Mesendoderm (in vitro differentiated cells): ENCODE data around the gene GRIN1.

ENCODE experiments used
- DNase-seq: peaks from one replicate; pipeline ENCODE4 v3.0.0; 2013
- H2AK5ac ChIP-seq: 2 replicates; pipeline ENCODE4 v1.6.1; 2013; ENCODE audit warnings: low read length, inconsistent platforms
- H2BK120ac ChIP-seq: 2 replicates; pipeline ENCODE4 v1.6.1; 2013; ENCODE audit warnings: low read depth, mild to moderate bottlenecking, low read length, moderate library complexity, mixed read lengths
- H2BK15ac ChIP-seq: replicated peaks from 2 replicates; pipeline ENCODE4 v1.6.1; 2013; ENCODE audit warnings: low read depth, mild to moderate bottlenecking, moderate library complexity
- H2BK5ac ChIP-seq: 2 replicates; pipeline ENCODE4 v1.6.1; 2013; ENCODE audit warnings: low read length, inconsistent platforms
- H3K18ac ChIP-seq: 2 replicates; pipeline ENCODE4 v1.6.1; 2013; ENCODE audit warnings: mild to moderate bottlenecking, low read length, mixed read lengths
- H3K23ac ChIP-seq: one replicate; pipeline ENCODE4 v1.6.1; 2013; ENCODE audit warnings: low read length
- H3K27ac ChIP-seq: 2 replicates; pipeline ENCODE4 v1.5.1; 2013; ENCODE audit warnings: low read depth, mild to moderate bottlenecking, inconsistent platforms, low read length, moderate library complexity
- H3K27me3 ChIP-seq: 2 replicates; pipeline ENCODE4 v1.6.1; 2013; ENCODE audit warnings: low read length, control low read depth, mild to moderate bottlenecking, inconsistent platforms; ENCODE audit not compliant: insufficient read depth, poor library complexity
- H3K36me3 ChIP-seq: 2 replicates; pipeline ENCODE4 v1.6.1; 2013; ENCODE audit warnings: low read length, inconsistent platforms; ENCODE audit not compliant: control insufficient read depth, insufficient read depth
- H3K4ac ChIP-seq: one replicate; pipeline ENCODE4 v1.6.1; 2013; ENCODE audit warnings: low read depth, mild to moderate bottlenecking, low read length, moderate library complexity
- H3K4me1 ChIP-seq: 2 replicates; pipeline ENCODE4 v1.6.1; 2013; ENCODE audit warnings: low read depth, low read length, inconsistent platforms; ENCODE audit not compliant: control insufficient read depth
- H3K4me2 ChIP-seq: 2 replicates; pipeline ENCODE4 v1.6.1; 2013; ENCODE audit warnings: low read length
- H3K4me3 ChIP-seq: 2 replicates; pipeline ENCODE4 v1.5.1; 2013; ENCODE audit warnings: mild to moderate bottlenecking, low read length
- H3K56ac ChIP-seq: one replicate; pipeline ENCODE4 v1.6.1; 2013; ENCODE audit warnings: low read length
- H3K79me1 ChIP-seq: 2 replicates; pipeline ENCODE4 v1.6.1; 2013; ENCODE audit warnings: low read length, inconsistent platforms
- H3K79me2 ChIP-seq: 2 replicates; pipeline ENCODE4 v1.6.1; 2013; ENCODE audit warnings: mild to moderate bottlenecking, low read length; ENCODE audit not compliant: control insufficient read depth, insufficient read depth
- H3K9ac ChIP-seq: 2 replicates; pipeline ENCODE4 v1.6.1; 2013; ENCODE audit warnings: low read length, inconsistent platforms
- H4K5ac ChIP-seq: one replicate; pipeline ENCODE4 v1.6.1; 2013; ENCODE audit warnings: low read length
- H4K8ac ChIP-seq: one replicate; pipeline ENCODE4 v1.6.1; 2013; ENCODE audit warnings: low read depth, mild to moderate bottlenecking, control low read depth, low read length, moderate library complexity
- whole genome bisulfite sequencing: extraction: QIAGEN DNeasy Blood & Tissue Kit; methylation state at CpG from one replicate; pipeline ENCODE4 v1.1.7; 2013; ENCODE audit warnings: low lambda C conversion rate, missing lambda C conversion rate; ENCODE audit not compliant: insufficient coverage; ENCODE audit errors: extremely low coverage; 5-methylcytosine and 5-hydroxymethylcytosine counted together

The GRIN1 gene

GRCh38 chr9:137168573-137168903, 29.6 kb downstream of the GRIN1 start:
- H3K23ac ChIP-seq, result peak overlapping the region; percentile 66
- H3K56ac ChIP-seq, result peak overlapping the region; percentile 15
- no peak overlapping the region for H4K8ac ChIP-seq
- DNase-seq, result no peak
- H3K27me3 ChIP-seq, result peaks cover 32% of the 10 kb centered on the region
- WGBS, result no CpG with 5 or more reads among the region's 36 CpGs
- no peak overlapping the region for H2BK15ac ChIP-seq
- H3K4me3 ChIP-seq, result no peak overlapping the region
- H3K4me1 ChIP-seq, result no peaks in the 10 kb centered on the region
- H2AK5ac ChIP-seq, result no peak overlapping the region
- no peak overlapping the region for H3K27ac ChIP-seq
- H3K9ac ChIP-seq, result no peak overlapping the region
- no peaks in the 10 kb centered on the region for H3K79me1 ChIP-seq
- H3K36me3 ChIP-seq, result no peaks in the 10 kb centered on the region
- no peak overlapping the region for H2BK120ac ChIP-seq
- no peak overlapping the region for H3K4ac ChIP-seq
- H3K4me2 ChIP-seq, result no peak overlapping the region
- H4K5ac ChIP-seq, result no peak overlapping the region
- no peak overlapping the region for H2BK5ac ChIP-seq
- H3K18ac ChIP-seq, result no peak overlapping the region
- no peaks in the 10 kb centered on the region for H3K79me2 ChIP-seq

GRCh38 chr9:137168904-137169856, 30.2 kb downstream of the GRIN1 start:
- Histone ChIP-seq H2BK5ac (no peak overlapping the region), H3K27ac (no peak overlapping the region), H4K5ac (no peak overlapping the region), H2BK15ac (no peak overlapping the region), H3K56ac (peak overlapping the region; percentile 34), H3K4ac (no peak overlapping the region), H3K79me2 (no peaks in the 10 kb centered on the region), H3K36me3 (no peaks in the 10 kb centered on the region), H2BK120ac (no peak overlapping the region), H3K4me2 (peak overlapping the region; percentile 84), H3K9ac (no peak overlapping the region), H3K79me1 (no peaks in the 10 kb centered on the region), H3K4me3 (no peak overlapping the region), H3K23ac (no peak overlapping the region), H3K27me3 (peaks cover 32% of the 10 kb centered on the region), H3K18ac (no peak overlapping the region), H4K8ac (no peak overlapping the region), H2AK5ac (no peak overlapping the region), H3K4me1 (no peaks in the 10 kb centered on the region)
- no CpG with 5 or more reads among the region's 124 CpGs for WGBS
- peak; percentile 74 for DNase-seq

GRCh38 chr9:137169896-137170358, 31.0 kb downstream of the GRIN1 start, which contains the start of gene LRRC26:
Gene LRRC26 (minus strand): TSS chr9:137170051. CDS start chr9:137169943, 108 bp downstream.
- Histone ChIP-seq H3K4me3 (no peak within 1 kb of the TSS), H4K5ac (no peak within 1 kb of the TSS), H3K4me2 (peak within 1 kb of the TSS; percentile 84), H3K27me3 (peaks cover 32% of the 10 kb centered on the region), H3K36me3 (no peaks in the 10 kb centered on the region), H3K27ac (no peak within 1 kb of the TSS), H3K9ac (no peak within 1 kb of the TSS), H2BK5ac (no peak within 1 kb of the TSS), H3K23ac (no peak within 1 kb of the TSS), H2AK5ac (no peak within 1 kb of the TSS), H2BK120ac (no peak within 1 kb of the TSS), H3K4ac (no peak within 1 kb of the TSS), H3K56ac (peak within 1 kb of the TSS; percentile 34), H2BK15ac (no peak within 1 kb of the TSS), H3K4me1 (no peaks in the 10 kb centered on the region), H3K79me1 (no peaks in the 10 kb centered on the region), H3K79me2 (no peaks in the 10 kb centered on the region), H4K8ac (no peak within 1 kb of the TSS), H3K18ac (no peak within 1 kb of the TSS)
- no CpG with 5 or more reads among the region's 41 CpGs for WGBS
- no peak for DNase-seq

DNA sequence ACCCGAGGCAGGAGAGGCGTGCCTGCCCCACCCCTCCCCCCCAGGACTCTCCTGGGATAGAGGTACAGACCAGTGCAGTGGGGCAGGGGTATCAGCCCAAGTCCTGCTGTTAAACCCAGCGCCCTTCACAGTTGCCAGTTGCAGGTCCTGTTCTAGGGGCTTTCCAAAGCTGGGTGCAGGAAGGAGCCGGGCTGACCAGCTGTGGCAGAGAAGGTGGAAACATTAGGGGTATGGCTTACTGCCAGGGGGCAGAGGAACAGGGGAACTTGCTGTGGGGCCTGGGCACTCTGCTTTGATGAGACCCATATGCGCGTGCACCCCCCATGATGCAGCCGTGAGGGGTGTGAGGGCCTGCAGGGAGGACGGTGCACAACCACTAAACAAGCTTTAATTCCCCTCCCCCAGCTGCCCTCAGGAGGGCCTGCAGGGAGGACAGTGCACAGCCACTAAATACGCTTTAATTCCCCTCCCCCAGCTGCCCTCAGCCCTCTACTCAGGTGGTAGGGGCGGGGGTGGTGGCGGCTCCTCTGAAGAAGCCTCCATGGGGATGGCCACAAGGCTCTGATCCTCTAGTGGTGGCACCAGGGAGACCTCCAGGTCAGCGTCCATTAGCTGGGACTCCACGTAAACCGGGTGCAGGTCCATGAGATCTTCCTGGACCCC, 31.7 kb downstream of the GRIN1 start:
- no peaks in the 10 kb centered on the region for H3K36me3 ChIP-seq
- H2BK5ac ChIP-seq, result no peak overlapping the region
- no peak overlapping the region for H3K4me3 ChIP-seq
- no peak overlapping the region for H2BK15ac ChIP-seq
- no peaks in the 10 kb centered on the region for H3K4me1 ChIP-seq
- H3K27ac ChIP-seq, result no peak overlapping the region
- no peak overlapping the region for H3K9ac ChIP-seq
- H4K5ac ChIP-seq, result no peak overlapping the region
- no peak overlapping the region for H2BK120ac ChIP-seq
- no peak overlapping the region for H3K23ac ChIP-seq
- H3K4me2 ChIP-seq, result no peak overlapping the region
- DNase-seq, result no peak
- H3K27me3 ChIP-seq, result peaks cover 32% of the 10 kb centered on the region
- H4K8ac ChIP-seq, result no peak overlapping the region
- no peak overlapping the region for H3K56ac ChIP-seq
- no peak overlapping the region for H3K18ac ChIP-seq
- H3K79me1 ChIP-seq, result no peaks in the 10 kb centered on the region
- H3K79me2 ChIP-seq, result no peaks in the 10 kb centered on the region
- no CpG with 5 or more reads among the region's 14 CpGs for WGBS
- no peak overlapping the region for H2AK5ac ChIP-seq
- no peak overlapping the region for H3K4ac ChIP-seq

GRCh38 chr9:137171149-137171900, 32.4 kb downstream of the GRIN1 start:
- H3K56ac ChIP-seq, result no peak overlapping the region
- H4K5ac ChIP-seq, result no peak overlapping the region
- no peaks in the 10 kb centered on the region for H3K36me3 ChIP-seq
- no peak overlapping the region for H4K8ac ChIP-seq
- H3K79me1 ChIP-seq, result no peaks in the 10 kb centered on the region
- DNase-seq, result no peak
- no peaks in the 10 kb centered on the region for H3K79me2 ChIP-seq
- no peak overlapping the region for H3K23ac ChIP-seq
- no CpG with 5 or more reads among the region's 22 CpGs for WGBS
- no peak overlapping the region for H3K4me2 ChIP-seq
- no peak overlapping the region for H3K4me3 ChIP-seq
- H3K4ac ChIP-seq, result no peak overlapping the region
- no peak overlapping the region for H3K18ac ChIP-seq
- H2BK15ac ChIP-seq, result no peak overlapping the region
- no peak overlapping the region for H2BK120ac ChIP-seq
- no peak overlapping the region for H2BK5ac ChIP-seq
- peaks cover 31% of the 10 kb centered on the region for H3K27me3 ChIP-seq
- no peak overlapping the region for H3K9ac ChIP-seq
- no peaks in the 10 kb centered on the region for H3K4me1 ChIP-seq
- no peak overlapping the region for H3K27ac ChIP-seq
- no peak overlapping the region for H2AK5ac ChIP-seq
